H9 (cell line): ENCODE results near the gene LRR1. TPM values are rescaled to one million over a fixed set of nuclear protein-coding genes. Genes with fewer than 3 reads are reported as not detected.

Source experiments
- DNase-seq: peaks from one replicate; pipeline ENCODE4 v3.0.0-alpha.2; 2017
- H2AFZ ChIP-seq: one replicate; pipeline ENCODE4 v1.6.1; 2013; ENCODE audit warnings: mild to moderate bottlenecking, low read length, control low read depth, moderate library complexity
- H2AK5ac ChIP-seq: 2 replicates; pipeline ENCODE4 v1.6.1; 2013; ENCODE audit warnings: low read length, control low read depth, mixed read lengths; ENCODE audit not compliant: insufficient read length
- H2BK120ac ChIP-seq: one replicate; pipeline ENCODE4 v1.6.1; 2013; ENCODE audit warnings: low read depth, mild to moderate bottlenecking, low read length, control low read depth, inconsistent platforms; ENCODE audit not compliant: poor library complexity, severe bottlenecking
- H2BK12ac ChIP-seq: 2 replicates; pipeline ENCODE4 v1.6.1; 2013; ENCODE audit warnings: low read length, control low read depth, mixed read lengths, low read depth; ENCODE audit not compliant: insufficient read length
- H2BK15ac ChIP-seq: 2 replicates; pipeline ENCODE4 v1.6.1; 2013; ENCODE audit warnings: low read depth, low read length, control low read depth
- H2BK20ac ChIP-seq: one replicate; pipeline ENCODE4 v1.6.1; 2013; ENCODE audit warnings: low read depth, mild to moderate bottlenecking, low read length, control low read depth, inconsistent platforms; ENCODE audit not compliant: poor library complexity, severe bottlenecking
- H2BK5ac ChIP-seq: 2 replicates; pipeline ENCODE4 v1.6.1; 2013; ENCODE audit warnings: low read length, control low read depth, mixed read lengths; ENCODE audit not compliant: insufficient read length
- H3K14ac ChIP-seq: 2 replicates; pipeline ENCODE4 v1.6.1; 2013; ENCODE audit warnings: low read length, control low read depth; ENCODE audit not compliant: insufficient read depth
- H3K18ac ChIP-seq: 2 replicates; pipeline ENCODE4 v1.6.1; 2013; ENCODE audit warnings: low read depth, mild to moderate bottlenecking, mixed read lengths, low read length, control low read depth; ENCODE audit not compliant: insufficient read length
- H3K23ac ChIP-seq: 2 replicates; pipeline ENCODE4 v1.6.1; 2013; ENCODE audit warnings: low read length, control low read depth, mixed read lengths, low read depth; ENCODE audit not compliant: insufficient read length
- H3K23me2 ChIP-seq: 2 replicates; pipeline ENCODE4 v1.6.1; 2013; ENCODE audit warnings: low read depth, mild to moderate bottlenecking, mixed read lengths, low read length, control low read depth; ENCODE audit not compliant: insufficient read length, poor library complexity, severe bottlenecking
- H3K27ac ChIP-seq: 2 replicates; pipeline ENCODE4 v1.5.1; 2013; ENCODE audit warnings: low read length, control low read depth, mixed read lengths, low read depth; ENCODE audit not compliant: insufficient read length
- H3K27me3 ChIP-seq: 2 replicates; pipeline ENCODE4 v1.6.1; 2013; ENCODE audit warnings: low read length, control low read depth, inconsistent platforms; ENCODE audit not compliant: insufficient read depth
- H3K4ac ChIP-seq: 2 replicates; pipeline ENCODE4 v1.6.1; 2013; ENCODE audit warnings: low read depth, mild to moderate bottlenecking, control low read depth, inconsistent platforms, low read length, moderate library complexity
- H3K4me1 ChIP-seq: 2 replicates; pipeline ENCODE4 v1.6.1; 2013; ENCODE audit warnings: low read length, control low read depth, inconsistent platforms; ENCODE audit not compliant: insufficient read depth
- H3K4me2 ChIP-seq: 2 replicates; pipeline ENCODE4 v1.6.1; 2013; ENCODE audit warnings: low read length, control low read depth, mixed read lengths; ENCODE audit not compliant: insufficient read length, insufficient read depth
- H3K56ac ChIP-seq: 2 replicates; pipeline ENCODE4 v1.6.1; 2013; ENCODE audit warnings: low read depth, mild to moderate bottlenecking, mixed read lengths, low read length, control low read depth; ENCODE audit not compliant: insufficient read length
- H3K79me1 ChIP-seq: 2 replicates; pipeline ENCODE4 v1.6.1; 2013; ENCODE audit warnings: low read depth, mild to moderate bottlenecking, moderate library complexity, low read length, control low read depth, inconsistent platforms; ENCODE audit not compliant: insufficient read depth, poor library complexity, severe bottlenecking
- H3K79me2 ChIP-seq: 2 replicates; pipeline ENCODE4 v1.6.1; 2013; ENCODE audit warnings: low read length, control low read depth, inconsistent platforms; ENCODE audit not compliant: insufficient read depth
- H3K9ac ChIP-seq: 2 replicates; pipeline ENCODE4 v1.6.1; 2013; ENCODE audit warnings: low read length, control low read depth, mixed read lengths; ENCODE audit not compliant: insufficient read length; ENCODE audit errors: extremely low read depth
- H3K9me3 ChIP-seq: one replicate; pipeline ENCODE4 v1.6.1; 2013; ENCODE audit warnings: low read depth, low read length, inconsistent platforms; ENCODE audit not compliant: control insufficient read depth
- H3T11ph ChIP-seq: one replicate; pipeline ENCODE4 v1.6.1; 2013; ENCODE audit warnings: mild to moderate bottlenecking, low read length, control low read depth, inconsistent platforms
- H4K20me1 ChIP-seq: one replicate; pipeline ENCODE4 v1.6.1; 2013; ENCODE audit not compliant: control insufficient read depth, insufficient read length, insufficient read depth
- H4K5ac ChIP-seq: 2 replicates; pipeline ENCODE4 v1.6.1; 2013; ENCODE audit warnings: low read depth, mild to moderate bottlenecking, mixed read lengths, low read length, control low read depth; ENCODE audit not compliant: insufficient read length
- H4K8ac ChIP-seq: replicated peaks from 2 replicates; pipeline ENCODE4 v1.6.1; 2013; ENCODE audit warnings: low read length, control low read depth, mixed read lengths, low read depth; ENCODE audit not compliant: insufficient read length
- H4K91ac ChIP-seq: 2 replicates; pipeline ENCODE4 v1.6.1; 2013; ENCODE audit warnings: low read depth, mild to moderate bottlenecking, moderate library complexity, mixed read lengths, low read length, control low read depth; ENCODE audit not compliant: insufficient read length
- H3K27ac Mint-ChIP-seq, 3 experiments: 2 replicates in 2 of 3; 3 replicates in 1 of 3; pipeline ENCODE4 v1.8.0; 2020 to 2021; ENCODE audit warnings: mixed read lengths in 3 of 3, mild to moderate bottlenecking in 1 of 3, moderate library complexity in 1 of 3
- H3K27me3 Mint-ChIP-seq: 2 replicates; pipeline ENCODE4 v1.8.0; 2021; ENCODE audit warnings: low read depth, mild to moderate bottlenecking, moderate library complexity, mixed read lengths
- H3K36me3 Mint-ChIP-seq, 3 experiments: 2 replicates in 2 of 3; 3 replicates in 1 of 3; pipeline ENCODE4 v1.8.0; 2020 to 2021; ENCODE audit warnings: low read depth in 3 of 3, mixed read lengths in 3 of 3; ENCODE audit not compliant: insufficient read depth in 1 of 3
- H3K4me1 Mint-ChIP-seq, 2 experiments: 2 replicates each; pipeline ENCODE4 v1.8.0; 2020; ENCODE audit warnings: mixed read lengths in 2 of 2
- H3K4me3 Mint-ChIP-seq, 2 experiments: 2 replicates in 1 of 2; 3 replicates in 1 of 2; pipeline ENCODE4 v1.8.0; 2020 to 2021; ENCODE audit warnings: mild to moderate bottlenecking in 2 of 2, mixed read lengths in 2 of 2, moderate library complexity in 1 of 2
- H3K9me3 Mint-ChIP-seq, 2 experiments: 2 replicates in 1 of 2; 3 replicates in 1 of 2; pipeline ENCODE4 v1.8.0; 2020; ENCODE audit warnings: mild to moderate bottlenecking in 2 of 2, mixed read lengths in 2 of 2, moderate library complexity in 1 of 2
- CTCF ChIP-seq: fragments of 200-600 bp; sonication (generic); conservative IDR thresholded peaks from 3 replicates; pipeline ENCODE4 v1.8.0; 2021; ENCODE audit warnings: antibody characterized with exemption, mild to moderate bottlenecking
- total RNA-seq: library from RNA; stranded (reverse); gene quantifications from 2 replicates; pipeline ENCODE4 v1.2.1, GENCODE V29; 2021

LRR1 gene
- total RNA-seq, 1 experiment from 2014 or later, result 38.6 TPM

- Histone ChIP-seq H3K79me2 (no peaks in the 10 kb centered on the region), H3K79me1 (no peaks in the 10 kb centered on the region), H3K27me3 (no peaks in the 10 kb centered on the region), H3K23me2 (no peaks in the 10 kb centered on the region), H3K14ac (no peak overlapping the region), H3K27ac (no peak overlapping the region), H3K9me3 (no peaks in the 10 kb centered on the region), H3K4me1 (peaks cover 6% of the 10 kb centered on the region; the same call in 1 of the 2 replicates), H4K20me1 (no peaks in the 10 kb centered on the region), H3K9ac (no peak overlapping the region), H2AFZ (no peak overlapping the region), H2BK20ac (no peak overlapping the region), H4K5ac (no peak overlapping the region), H4K8ac (no peak overlapping the region), H3T11ph (no peak overlapping the region), H2AK5ac (no peak overlapping the region), H3K23ac (no peak overlapping the region), H4K91ac (no peak overlapping the region), H2BK12ac (no peak overlapping the region), H2BK15ac (no peak overlapping the region), H3K56ac (no peak overlapping the region), H3K4ac (no peak overlapping the region), H2BK5ac (no peak overlapping the region), H2BK120ac (no peak overlapping the region), H3K18ac (no peak overlapping the region), H3K4me2 (no peak overlapping the region)
- no peaks in the 10 kb centered on the region; the same call in none of the 2 replicates for H3K27me3 Mint-ChIP-seq
- no peak for DNase-seq
- H3K36me3 Mint-ChIP-seq, result peaks cover 0 to 21% (median 10%) of the 10 kb centered on the region in 3 experiments; a peak in 5 of 7 replicates
- H3K9me3 Mint-ChIP-seq, result peaks cover 13 to 17% of the 10 kb centered on the region in 2 experiments; a peak in 3 of 5 replicates
- H3K27ac Mint-ChIP-seq, result peak overlapping the region in 1 of 3 experiments; percentile 80; a peak in 2 of 7 replicates
- TF ChIP-seq CTCF, result no peak
- H3K4me3 Mint-ChIP-seq, result no peak overlapping the region
- H3K4me1 Mint-ChIP-seq, result peaks cover 34 to 40% of the 10 kb centered on the region in 2 experiments
These were observed 45.6 kb upstream of the LRR1 start for GRCh38 chr14:49553106-49553505.
